Kidney glomerular epithelial cell (primary cell): ENCODE data around the gene SOX8.
"Not testable (repeated sequence)": the region's sequence is repeated elsewhere in the genome, so short reads cannot be mapped to it uniquely, and the experiment has no call there.

ENCODE experiments used
- DNase-seq: peaks from one replicate; lab custom pipeline; 2025; lab: John Stamatoyannopoulos, UW

The SOX8 gene

GRCh38 chr16:1008085-1008484, 26.5 kb downstream of the SOX8 start:
- no peak for DNase-seq

- DNase-seq = no peak
These were observed 28.0 kb downstream of the SOX8 start for GRCh38 chr16:1009358-1010150.

- no peak for DNase-seq
These were observed 28.7 kb downstream of the SOX8 start for GRCh38 chr16:1010251-1010650.

- DNase-seq = no peak
These were observed 29.2 kb downstream of the SOX8 start for GRCh38 chr16:1010815-1011214.

- DNase-seq = no peak
These were observed 29.9 kb downstream of the SOX8 start for GRCh38 chr16:1011316-1012082.

- no peak for DNase-seq
These were observed 30.6 kb downstream of the SOX8 start for GRCh38 chr16:1012135-1012534.

- DNase-seq = no peak
These were observed 31.4 kb downstream of the SOX8 start for GRCh38 chr16:1012722-1013592.

- no peak for DNase-seq
These were observed 32.0 kb downstream of the SOX8 start for GRCh38 chr16:1013593-1013900.

- no peak for DNase-seq
These were observed 32.7 kb downstream of the SOX8 start for GRCh38 chr16:1014221-1014620.

- DNase-seq = no peak
These were observed 33.4 kb downstream of the SOX8 start for GRCh38 chr16:1014771-1015495.

GRCh38 chr16:1018447-1019198, 37.1 kb downstream of the SOX8 start:
- no peak for DNase-seq

- peak; percentile 27 for DNase-seq
These were observed 37.9 kb downstream of the SOX8 start for GRCh38 chr16:1019231-1020090.

- DNase-seq = no peak
These were observed 38.5 kb downstream of the SOX8 start for GRCh38 chr16:1020091-1020399.

GRCh38 chr16:1020591-1020990, 39.0 kb downstream of the SOX8 start:
- DNase-seq = no peak

- no peak for DNase-seq
These were observed 40.1 kb downstream of the SOX8 start for GRCh38 chr16:1021553-1022160.

GRCh38 chr16:1022466-1022865, 40.9 kb downstream of the SOX8 start:
- DNase-seq = no peak

GRCh38 chr16:1024138-1024537, 42.6 kb downstream of the SOX8 start:
- no peak for DNase-seq

- DNase-seq = not testable (repeated sequence)
These were observed 43.7 kb downstream of the SOX8 start for GRCh38 chr16:1025183-1025809.

- DNase-seq = no peak
These were observed 44.6 kb downstream of the SOX8 start for GRCh38 chr16:1026057-1026783.
